CD14-positive monocyte (primary cell): ENCODE results near the gene NOX1. TPM values are rescaled to one million over a fixed set of nuclear protein-coding genes. Genes with fewer than 3 reads are reported as not detected.

Experiments used
- DNase-seq, 3 donors: peaks; one replicate each; pipeline ENCODE4 v3.0.0-alpha.2; 2011 to 2022
- H2AFZ ChIP-seq: 2 replicates; pipeline ENCODE4 v1.6.0; 2012; ENCODE audit warnings: mild to moderate bottlenecking, low read depth, low read length, inconsistent platforms; ENCODE audit not compliant: insufficient read depth, poor library complexity, severe bottlenecking
- H3K27ac ChIP-seq, 2 donors: 1 replicate in 1 of 2; 2 replicates in 1 of 2; pipeline ENCODE4 v1.5.1; 2012 to 2013; ENCODE audit warnings: low read length in 2 of 2, control low read depth in 1 of 2, inconsistent platforms in 1 of 2, low read depth in 1 of 2, mild to moderate bottlenecking in 1 of 2
- H3K27me3 ChIP-seq, 2 donors: one replicate each; pipeline versions ENCODE4 v1.6.0 to v1.6.1; 2011 to 2013; ENCODE audit warnings: low read length in 2 of 2; ENCODE audit not compliant: control insufficient read depth in 2 of 2, insufficient read depth in 2 of 2
- H3K36me3 ChIP-seq, 2 donors: replicated peaks in 1 of 2; 1 replicate in 1 of 2; 2 replicates in 1 of 2; pipeline versions ENCODE4 v1.5.1 to v1.6.1; 2012 to 2013; ENCODE audit warnings: low read length in 2 of 2, control low read depth in 1 of 2, inconsistent platforms in 1 of 2, mild to moderate bottlenecking in 1 of 2; ENCODE audit not compliant: insufficient read depth in 2 of 2, control insufficient read depth in 1 of 2
- H3K4me1 ChIP-seq, 2 donors: 1 replicate in 1 of 2; 2 replicates in 1 of 2; pipeline versions ENCODE4 v1.5.1 to v1.6.1; 2012 to 2013; ENCODE audit warnings: low read length in 2 of 2, control low read depth in 1 of 2, inconsistent platforms in 1 of 2, mild to moderate bottlenecking in 1 of 2, moderate library complexity in 1 of 2; ENCODE audit not compliant: insufficient read depth in 2 of 2, control insufficient read depth in 1 of 2
- H3K4me2 ChIP-seq: replicated peaks from 2 replicates; pipeline ENCODE3; 2012; ENCODE audit warnings: low read length, moderate library complexity, mild to moderate bottlenecking; ENCODE audit not compliant: poor library complexity, severe bottlenecking; ENCODE audit errors: extremely low read depth
- H3K4me3 ChIP-seq, 3 experiments: fragments of 200-600 bp in 1 of 3; sonication (generic) in 1 of 3; replicated peaks in 1 of 3; 1 replicate in 2 of 3; 2 replicates in 1 of 3; pipeline ENCODE4 v1.5.1; 2011 to 2013; ENCODE audit warnings: low read length in 3 of 3, mild to moderate bottlenecking in 3 of 3, control low read depth in 2 of 3, low read depth in 2 of 3, inconsistent platforms in 1 of 3, moderate library complexity in 1 of 3
- H3K79me2 ChIP-seq: 2 replicates; pipeline ENCODE4 v1.6.0; 2012; ENCODE audit warnings: mild to moderate bottlenecking, control low read depth, inconsistent platforms, low read length, moderate library complexity; ENCODE audit not compliant: insufficient read depth
- H3K9ac ChIP-seq: 2 replicates; pipeline ENCODE4 v1.6.0; 2017; ENCODE audit warnings: low read length, mild to moderate bottlenecking; ENCODE audit not compliant: insufficient read depth, poor library complexity, severe bottlenecking
- H3K9me3 ChIP-seq, 2 donors: replicated peaks in 1 of 2; 1 replicate in 1 of 2; 2 replicates in 1 of 2; pipeline versions ENCODE4 v1.5.1 to v1.6.1; 2012 to 2013; ENCODE audit warnings: low read length in 2 of 2, control low read depth in 1 of 2; ENCODE audit not compliant: control insufficient read depth in 1 of 2, insufficient read depth in 1 of 2
- H4K20me1 ChIP-seq: 2 replicates; pipeline ENCODE4 v1.6.0; 2012; ENCODE audit warnings: mild to moderate bottlenecking, low read length, control low read depth, moderate library complexity; ENCODE audit not compliant: insufficient read depth
- H3K27ac Mint-ChIP-seq, 7 donors: one replicate each; pipeline ENCODE4 v1.8.0; 2020; ENCODE audit warnings: mild to moderate bottlenecking in 7 of 7, mixed read lengths in 7 of 7, moderate library complexity in 6 of 7, inconsistent platforms in 2 of 7
- H3K27me3 Mint-ChIP-seq, 3 donors: one replicate each; pipeline ENCODE4 v1.8.0; 2021 to 2022; ENCODE audit warnings: low read depth in 3 of 3, mild to moderate bottlenecking in 3 of 3, mixed read lengths in 3 of 3, moderate library complexity in 3 of 3, inconsistent platforms in 1 of 3
- H3K36me3 Mint-ChIP-seq, 2 donors: one replicate each; pipeline ENCODE4 v1.8.0; 2020; ENCODE audit warnings: mixed read lengths in 2 of 2, inconsistent platforms in 1 of 2, mild to moderate bottlenecking in 1 of 2
- H3K4me1 Mint-ChIP-seq: one replicate; pipeline ENCODE4 v1.8.0; 2020; ENCODE audit warnings: mild to moderate bottlenecking, mixed read lengths
- H3K4me3 Mint-ChIP-seq, 2 donors: one replicate each; pipeline ENCODE4 v1.8.0; 2020; ENCODE audit warnings: mild to moderate bottlenecking in 2 of 2, mixed read lengths in 2 of 2, moderate library complexity in 1 of 2
- H3K9me3 Mint-ChIP-seq, 7 donors: one replicate each; pipeline ENCODE4 v1.8.0; 2020 to 2022; ENCODE audit warnings: mixed read lengths in 7 of 7, mild to moderate bottlenecking in 6 of 7, moderate library complexity in 6 of 7, inconsistent platforms in 2 of 7
- CTCF ChIP-seq: fragments of 200-600 bp; IDR thresholded peaks from one replicate; pipeline ENCODE4 v1.8.0; 2022; ENCODE audit warnings: antibody characterized with exemption, mild to moderate bottlenecking
- WGBS: methylation state at CpG from one replicate; pipeline ENCODE4 v1.1.5; 2013; ENCODE audit warnings: missing lambda C conversion rate; ENCODE audit not compliant: insufficient coverage; 5-methylcytosine and 5-hydroxymethylcytosine counted together
- intact Hi-C, 2 donors: fragments of 100-400 bp; cut with micrococcal nuclease; formaldehyde crosslinking; loops; one replicate each; pipeline versions ENCODE4 v1.15.0 to v1.15.1; 2023
- polyA plus RNA-seq, 3 donors: library from polyadenylated mRNA; depleted of rRNA in 1 of 3; unstranded in 2 of 3; stranded (reverse) in 1 of 3; fragments of 300-500 nt in 2 of 3; fragments of >200 nt in 1 of 3; fragmentation: Illumina TruSeq in 2 of 3; gene quantifications; 1 replicate in 2 of 3; 2 replicates in 1 of 3; pipeline ENCODE4 v1.2.3, GENCODE V29; 2012 to 2021

The NOX1 gene
- polyA plus RNA-seq, 3 donors = not detected

DNA sequence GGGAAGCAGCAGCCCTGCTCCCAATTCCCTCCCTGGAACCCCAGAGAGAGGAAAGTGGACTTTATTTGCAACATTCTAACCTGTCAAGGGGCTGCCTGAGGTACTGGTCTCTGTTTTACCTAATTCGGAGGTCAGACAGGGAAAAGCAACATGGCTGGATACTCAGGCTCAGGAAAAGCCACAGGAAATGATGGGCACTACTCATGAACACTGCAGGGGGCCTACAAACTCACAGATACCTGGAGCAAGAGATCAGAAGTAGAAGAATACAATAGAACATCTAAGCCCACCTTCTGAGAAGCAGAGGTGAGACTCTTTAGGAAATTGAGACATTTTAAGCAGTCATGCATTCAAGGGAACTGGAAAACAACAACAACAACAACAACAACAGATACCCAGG lies 69.4 kb downstream of the NOX1 start:
- Mint-ChIP-seq H3K4me1 (no peaks in the 10 kb centered on the region), H3K27me3 (peaks cover 1 to 12% (median 7%) of the 10 kb centered on the region in 3 donors), H3K9me3 (peaks cover 0 to 10% (median 6%) of the 10 kb centered on the region in 7 donors), H3K27ac (no peak overlapping the region), H3K36me3 (no peaks in the 10 kb centered on the region), H3K4me3 (no peak overlapping the region)
- H3K9me3 ChIP-seq = no peaks in the 10 kb centered on the region
- peaks cover 0 to 2% of the 10 kb centered on the region in 2 donors for H3K27me3 ChIP-seq
- 100% methylated on average over 1 of the region's 1 CpG for WGBS
- intact Hi-C loops = no loop called here
- no peak overlapping the region for H3K4me2 ChIP-seq
- no peak overlapping the region for H3K9ac ChIP-seq
- no peak for DNase-seq
- H4K20me1 ChIP-seq = no peaks in the 10 kb centered on the region
- no peak overlapping the region for H3K27ac ChIP-seq
- H2AFZ ChIP-seq = no peak overlapping the region
- no peaks in the 10 kb centered on the region for H3K4me1 ChIP-seq
- H3K36me3 ChIP-seq = no peaks in the 10 kb centered on the region
- no peaks in the 10 kb centered on the region for H3K79me2 ChIP-seq
- H3K4me3 ChIP-seq = no peak overlapping the region
- no peak for TF ChIP-seq CTCF

GRCh38 chrX:100802843-100803242 lies 71.3 kb downstream of the NOX1 start:
- H3K27me3 Mint-ChIP-seq = peaks cover 1 to 11% (median 5%) of the 10 kb centered on the region in 3 donors

More at GRCh38 chrX:100802843-100803242, 71.3 kb downstream of the NOX1 start:
- no peak for TF ChIP-seq CTCF
- H3K4me3 Mint-ChIP-seq = no peak overlapping the region
- H3K36me3 ChIP-seq = no peaks in the 10 kb centered on the region
- no CpG with 5 or more reads among the region's 3 CpGs for WGBS
- peaks cover 0 to 5% (median 3%) of the 10 kb centered on the region in 7 donors for H3K9me3 Mint-ChIP-seq
- intact Hi-C loops = no loop called here
- H3K4me1 ChIP-seq = no peaks in the 10 kb centered on the region
- no peaks in the 10 kb centered on the region for H3K4me1 Mint-ChIP-seq
- no peak overlapping the region for H3K9ac ChIP-seq
- DNase-seq = no peak
- H3K27me3 ChIP-seq = peaks cover 0 to 2% of the 10 kb centered on the region in 2 donors
- no peak overlapping the region for H3K27ac ChIP-seq
- no peaks in the 10 kb centered on the region for H4K20me1 ChIP-seq
- no peak overlapping the region for H3K4me3 ChIP-seq
- H2AFZ ChIP-seq = no peak overlapping the region
- no peaks in the 10 kb centered on the region for H3K36me3 Mint-ChIP-seq
- H3K4me2 ChIP-seq = no peak overlapping the region
- no peaks in the 10 kb centered on the region for H3K9me3 ChIP-seq
- no peaks in the 10 kb centered on the region for H3K79me2 ChIP-seq
- no peak overlapping the region for H3K27ac Mint-ChIP-seq
